OCI-LY1 (cell line): Measurements from ENCODE around the gene SPESP1.

ENCODE experiments used
- H2AFZ ChIP-seq: fragments of 200-600 bp; sonication (generic), shearing (Covaris generic); 2 replicates; pipeline ENCODE4 v1.6.0; 2014; ENCODE audit warnings: antibody characterized with exemption, mild to moderate bottlenecking, low read length
- H3F3A ChIP-seq: fragments of 200-600 bp; sonication (generic), shearing (Covaris generic); 2 replicates; pipeline ENCODE4 v1.6.0; 2014; ENCODE audit warnings: mild to moderate bottlenecking, antibody characterized with exemption, low read length, moderate library complexity; ENCODE audit not compliant: insufficient read depth
- H3K27ac ChIP-seq: fragments of 200-600 bp; sonication (generic); 2 replicates; pipeline ENCODE4 v1.5.1; 2014; ENCODE audit warnings: low read length, mixed run types, mild to moderate bottlenecking, low read depth; ENCODE audit not compliant: poor library complexity, severe bottlenecking
- H3K27me3 ChIP-seq: fragments of 200-600 bp; sonication (generic); 2 replicates; pipeline ENCODE4 v1.6.0; 2014; ENCODE audit warnings: antibody characterized with exemption, mild to moderate bottlenecking, low read length, moderate library complexity; ENCODE audit not compliant: insufficient read depth
- H3K36me3 ChIP-seq: fragments of 200-600 bp; sonication (generic); 2 replicates; pipeline ENCODE4 v1.6.1; 2014; ENCODE audit warnings: mild to moderate bottlenecking, antibody characterized with exemption, low read length, moderate library complexity, mixed read lengths; ENCODE audit not compliant: insufficient read depth
- H3K4me1 ChIP-seq: fragments of 200-600 bp; sonication (generic); 2 replicates; pipeline ENCODE4 v1.5.1; 2014; ENCODE audit warnings: mild to moderate bottlenecking, low read length, moderate library complexity; ENCODE audit not compliant: insufficient read depth, severe bottlenecking
- H3K4me2 ChIP-seq: fragments of 200-600 bp; sonication (generic), shearing (Covaris generic); 2 replicates; pipeline ENCODE4 v1.6.1; 2014; ENCODE audit warnings: low read length
- H3K4me3 ChIP-seq: fragments of 200-600 bp; sonication (generic); 2 replicates; pipeline ENCODE4 v1.5.1; 2014; ENCODE audit warnings: low read length, low read depth, mild to moderate bottlenecking, mixed read lengths; ENCODE audit not compliant: poor library complexity, severe bottlenecking
- H3K79me2 ChIP-seq: fragments of 200-600 bp; shearing (Covaris generic); 2 replicates; pipeline ENCODE4 v1.6.1; 2016; ENCODE audit warnings: mixed run types, low read length, mixed read lengths; ENCODE audit not compliant: insufficient read depth
- H3K9ac ChIP-seq: fragments of 200-600 bp; sonication (generic), shearing (Covaris generic); 2 replicates; pipeline ENCODE4 v1.6.1; 2014; ENCODE audit warnings: mild to moderate bottlenecking, low read length, mixed read lengths
- H3K9me2 ChIP-seq: fragments of 200-600 bp; sonication (generic), shearing (Covaris generic); 2 replicates; pipeline ENCODE4 v1.6.1; 2014; ENCODE audit warnings: low read depth, mild to moderate bottlenecking, low read length, mixed read lengths
- H3K9me3 ChIP-seq: fragments of 200-600 bp; shearing (Covaris generic); 2 replicates; pipeline ENCODE4 v1.6.1; 2014; ENCODE audit warnings: low read length, mixed read lengths
- H4K20me1 ChIP-seq: fragments of 200-600 bp; sonication (generic), shearing (Covaris generic); 2 replicates; pipeline ENCODE4 v1.6.0; 2016; ENCODE audit warnings: mild to moderate bottlenecking, low read length; ENCODE audit not compliant: insufficient read depth
- EZH2 ChIP-seq: fragments of 200-600 bp; sonication (generic), shearing (Covaris generic); IDR thresholded peaks from 2 replicates; pipeline ENCODE4 v1.8.0; 2017; ENCODE audit warnings: borderline replicate concordance, mixed run types, mild to moderate bottlenecking, antibody characterized with exemption, low read length, moderate library complexity, mixed read lengths
- TF ChIP-seq, protein P1 (sequence below): fragments of 200-600 bp; sonication (generic), shearing (Covaris generic); IDR thresholded peaks from 2 replicates; pipeline ENCODE4 v1.5.1; 2017; ENCODE audit warnings: mild to moderate bottlenecking, antibody characterized with exemption, low read length, moderate library complexity, mixed read lengths

The SPESP1 gene

GRCh38 chr15:68990231-68990991, 60.1 kb downstream of the SPESP1 start:
- H3K36me3 ChIP-seq, result no peaks in the 10 kb centered on the region
- H3K4me1 ChIP-seq, result no peaks in the 10 kb centered on the region
- no peak overlapping the region for H2AFZ ChIP-seq
- H3K4me2 ChIP-seq, result no peak overlapping the region
- no peaks in the 10 kb centered on the region for H3K9me2 ChIP-seq
- no peak overlapping the region for H3K9ac ChIP-seq
- no peaks in the 10 kb centered on the region for H3F3A ChIP-seq
- H3K27ac ChIP-seq, result no peak overlapping the region
- TF ChIP-seq EZH2, result no peak
- TF ChIP-seq, protein P1, sequence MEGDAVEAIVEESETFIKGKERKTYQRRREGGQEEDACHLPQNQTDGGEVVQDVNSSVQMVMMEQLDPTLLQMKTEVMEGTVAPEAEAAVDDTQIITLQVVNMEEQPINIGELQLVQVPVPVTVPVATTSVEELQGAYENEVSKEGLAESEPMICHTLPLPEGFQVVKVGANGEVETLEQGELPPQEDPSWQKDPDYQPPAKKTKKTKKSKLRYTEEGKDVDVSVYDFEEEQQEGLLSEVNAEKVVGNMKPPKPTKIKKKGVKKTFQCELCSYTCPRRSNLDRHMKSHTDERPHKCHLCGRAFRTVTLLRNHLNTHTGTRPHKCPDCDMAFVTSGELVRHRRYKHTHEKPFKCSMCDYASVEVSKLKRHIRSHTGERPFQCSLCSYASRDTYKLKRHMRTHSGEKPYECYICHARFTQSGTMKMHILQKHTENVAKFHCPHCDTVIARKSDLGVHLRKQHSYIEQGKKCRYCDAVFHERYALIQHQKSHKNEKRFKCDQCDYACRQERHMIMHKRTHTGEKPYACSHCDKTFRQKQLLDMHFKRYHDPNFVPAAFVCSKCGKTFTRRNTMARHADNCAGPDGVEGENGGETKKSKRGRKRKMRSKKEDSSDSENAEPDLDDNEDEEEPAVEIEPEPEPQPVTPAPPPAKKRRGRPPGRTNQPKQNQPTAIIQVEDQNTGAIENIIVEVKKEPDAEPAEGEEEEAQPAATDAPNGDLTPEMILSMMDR, result no peak
- peaks cover 4% of the 10 kb centered on the region; the same call in 1 of the 2 replicates for H3K27me3 ChIP-seq
- no peak overlapping the region for H3K4me3 ChIP-seq
- H3K79me2 ChIP-seq, result no peaks in the 10 kb centered on the region
- no peaks in the 10 kb centered on the region for H4K20me1 ChIP-seq
- no peaks in the 10 kb centered on the region for H3K9me3 ChIP-seq

- Histone ChIP-seq H3K9ac (no peak overlapping the region), H4K20me1 (no peaks in the 10 kb centered on the region), H3F3A (no peaks in the 10 kb centered on the region), H3K4me3 (no peak overlapping the region), H3K9me2 (no peaks in the 10 kb centered on the region), H3K4me1 (no peaks in the 10 kb centered on the region), H3K9me3 (no peaks in the 10 kb centered on the region), H3K27me3 (peaks cover under 1% of the 10 kb centered on the region; the same call in 1 of the 2 replicates), H3K27ac (no peak overlapping the region), H3K79me2 (no peaks in the 10 kb centered on the region), H2AFZ (no peak overlapping the region), H3K4me2 (no peak overlapping the region), H3K36me3 (no peaks in the 10 kb centered on the region)
- TF ChIP-seq EZH2, result no peak
- TF ChIP-seq, protein P1, result no peak
Observed at GRCh38 chr15:68990992-68991500, 60.7 kb downstream of the SPESP1 start.

GRCh38 chr15:68991723-68992122, 61.4 kb downstream of the SPESP1 start:
- H3K4me3 ChIP-seq, result no peak overlapping the region
- no peaks in the 10 kb centered on the region for H3F3A ChIP-seq
- H3K9me2 ChIP-seq, result no peaks in the 10 kb centered on the region
- no peak overlapping the region for H2AFZ ChIP-seq
- H3K79me2 ChIP-seq, result no peaks in the 10 kb centered on the region
- H3K4me1 ChIP-seq, result no peaks in the 10 kb centered on the region
- H3K4me2 ChIP-seq, result no peak overlapping the region
- H3K36me3 ChIP-seq, result no peaks in the 10 kb centered on the region
- H4K20me1 ChIP-seq, result no peaks in the 10 kb centered on the region
- H3K27me3 ChIP-seq, result no peaks in the 10 kb centered on the region
- no peak overlapping the region for H3K9ac ChIP-seq
- H3K9me3 ChIP-seq, result no peaks in the 10 kb centered on the region
- no peak for TF ChIP-seq EZH2
- TF ChIP-seq, protein P1, result no peak
- no peak overlapping the region for H3K27ac ChIP-seq
